T-helper 17 cell (primary cell): ENCODE data around the gene RSPRY1. TPM values are rescaled to one million over a fixed set of nuclear protein-coding genes. Genes with fewer than 3 reads are reported as not detected.
"Not testable (repeated sequence)": the region's sequence is repeated elsewhere in the genome, so short reads cannot be mapped to it uniquely, and the experiment has no call there.

Experiments
- ATAC-seq: fragments of 150-1000 bp; cut with Tn5 transposase; 2 replicates; pipeline ENCODE4 v1.10.0; 2021; ENCODE audit warnings: mild to moderate bottlenecking, moderate library complexity
- DNase-seq, 3 donors: peaks; one replicate each; pipeline versions ENCODE4 v3.0.0 to v3.0.0-alpha.2; 2020 to 2021
- H3K9me3 ChIP-seq: one replicate; pipeline ENCODE4 v1.7.0; 2013; ENCODE audit warnings: low read length, mild to moderate bottlenecking; ENCODE audit not compliant: control insufficient read depth, poor library complexity, severe bottlenecking
- H3K27ac Mint-ChIP-seq: one replicate; pipeline ENCODE4 v1.8.0; 2022; ENCODE audit warnings: mild to moderate bottlenecking, moderate library complexity, mixed read lengths
- H3K27me3 Mint-ChIP-seq: one replicate; pipeline ENCODE4 v1.8.0; 2022; ENCODE audit warnings: mixed read lengths
- H3K36me3 Mint-ChIP-seq: one replicate; pipeline ENCODE4 v1.8.0; 2022; ENCODE audit warnings: low read depth, mixed read lengths
- H3K4me1 Mint-ChIP-seq: one replicate; pipeline ENCODE4 v1.8.0; 2022; ENCODE audit warnings: mild to moderate bottlenecking, mixed read lengths
- H3K4me3 Mint-ChIP-seq: one replicate; pipeline ENCODE4 v1.8.0; 2022; ENCODE audit warnings: mild to moderate bottlenecking, moderate library complexity, mixed read lengths
- total RNA-seq, 4 donors: library from RNA in 2 of 4; stranded (reverse) in 2 of 4; gene quantifications; one replicate each; pipeline ENCODE4 v1.2.3 and lab custom pipeline; 2022 to 2026

Gene RSPRY1
- total RNA-seq, 2 donors from 2014 or later, result 19.1 to 23.8 TPM

GRCh38 chr16:57273359-57273758, 87.2 kb downstream of the RSPRY1 start:
- Mint-ChIP-seq H3K27ac (no peak overlapping the region), H3K4me3 (no peak overlapping the region), H3K36me3 (no peaks in the 10 kb centered on the region), H3K4me1 (peaks cover 18% of the 10 kb centered on the region), H3K27me3 (no peaks in the 10 kb centered on the region)
- H3K9me3 ChIP-seq, result no peaks in the 10 kb centered on the region
- no peak for ATAC-seq
- no peak for DNase-seq

GRCh38 chr16:57273826-57274225, 87.7 kb downstream of the RSPRY1 start:
- Mint-ChIP-seq H3K27ac (no peak overlapping the region), H3K4me1 (peaks cover 17% of the 10 kb centered on the region), H3K27me3 (no peaks in the 10 kb centered on the region), H3K36me3 (no peaks in the 10 kb centered on the region), H3K4me3 (no peak overlapping the region)
- ATAC-seq, result no peak
- H3K9me3 ChIP-seq, result no peaks in the 10 kb centered on the region
- DNase-seq, result no peak

GRCh38 chr16:57275946-57276345, 89.8 kb downstream of the RSPRY1 start:
- not testable (repeated sequence) for H3K36me3 Mint-ChIP-seq, H3K4me3 Mint-ChIP-seq, DNase-seq, H3K9me3 ChIP-seq, H3K27me3 Mint-ChIP-seq, ATAC-seq
- peak overlapping the region; percentile 2 for H3K27ac Mint-ChIP-seq
- peaks cover 27% of the 10 kb centered on the region for H3K4me1 Mint-ChIP-seq

GRCh38 chr16:57276596-57276995, 90.5 kb downstream of the RSPRY1 start:
- H3K9me3 ChIP-seq, result no peaks in the 10 kb centered on the region
- ATAC-seq (no peak), DNase-seq (no peak)
- H3K36me3 Mint-ChIP-seq, result no peaks in the 10 kb centered on the region
- H3K27ac Mint-ChIP-seq, result peak overlapping the region; percentile 93
- H3K27me3 Mint-ChIP-seq, result no peaks in the 10 kb centered on the region
- H3K4me3 Mint-ChIP-seq, result no peak overlapping the region
- H3K4me1 Mint-ChIP-seq, result peaks cover 30% of the 10 kb centered on the region

GRCh38 chr16:57277586-57277985, 91.5 kb downstream of the RSPRY1 start:
- ATAC-seq, result peak; percentile 97
- Mint-ChIP-seq H3K4me3 (peak overlapping the region; percentile 86), H3K4me1 (peaks cover 30% of the 10 kb centered on the region)

GRCh38 chr16:57278494-57278893, 92.4 kb downstream of the RSPRY1 start:
- Mint-ChIP-seq H3K4me3 (no peak overlapping the region), H3K27me3 (peaks cover 8% of the 10 kb centered on the region), H3K4me1 (peaks cover 30% of the 10 kb centered on the region), H3K36me3 (no peaks in the 10 kb centered on the region), H3K27ac (no peak overlapping the region)
- ATAC-seq (no peak), DNase-seq (no peak)
- H3K9me3 ChIP-seq, result no peaks in the 10 kb centered on the region

More at GRCh38 chr16:57277586-57277985, 91.5 kb downstream of the RSPRY1 start:
- Mint-ChIP-seq H3K27me3 (peaks cover under 1% of the 10 kb centered on the region), H3K36me3 (no peaks in the 10 kb centered on the region), H3K27ac (peak overlapping the region; percentile 93)
- peak in 2 of 3 donors; percentile 41 to 44 for DNase-seq
- no peaks in the 10 kb centered on the region for H3K9me3 ChIP-seq

- Mint-ChIP-seq H3K4me3 (no peak overlapping the region), H3K27me3 (peaks cover 12% of the 10 kb centered on the region), H3K27ac (peak overlapping the region; percentile 9), H3K36me3 (no peaks in the 10 kb centered on the region), H3K4me1 (peaks cover 38% of the 10 kb centered on the region)
- ATAC-seq (peak; percentile 8), DNase-seq (no peak)
- H3K9me3 ChIP-seq, result no peaks in the 10 kb centered on the region
Measured at GRCh38 chr16:57279780-57280638, 93.9 kb downstream of the RSPRY1 start.

GRCh38 chr16:57281791-57282190, 95.7 kb downstream of the RSPRY1 start:
- ATAC-seq (no peak), DNase-seq (no peak)
- H3K4me3 Mint-ChIP-seq, result no peak overlapping the region
- no peaks in the 10 kb centered on the region for H3K9me3 ChIP-seq
- H3K4me1 Mint-ChIP-seq, result peaks cover 34% of the 10 kb centered on the region
- H3K36me3 Mint-ChIP-seq, result no peaks in the 10 kb centered on the region
- peaks cover 17% of the 10 kb centered on the region for H3K27me3 Mint-ChIP-seq
- peak overlapping the region; percentile 11 for H3K27ac Mint-ChIP-seq

GRCh38 chr16:57282510-57283213, 96.5 kb downstream of the RSPRY1 start:
- H3K27ac Mint-ChIP-seq, result no peak overlapping the region
- no peaks in the 10 kb centered on the region for H3K9me3 ChIP-seq
- H3K27me3 Mint-ChIP-seq, result peaks cover 17% of the 10 kb centered on the region
- no peak overlapping the region for H3K4me3 Mint-ChIP-seq
- DNase-seq (no peak), ATAC-seq (no peak)
- H3K4me1 Mint-ChIP-seq, result peaks cover 27% of the 10 kb centered on the region
- H3K36me3 Mint-ChIP-seq, result no peaks in the 10 kb centered on the region

- H3K9me3 ChIP-seq, result no peaks in the 10 kb centered on the region
- DNase-seq (no peak), ATAC-seq (no peak)
- Mint-ChIP-seq H3K4me1 (peaks cover 21% of the 10 kb centered on the region), H3K36me3 (no peaks in the 10 kb centered on the region), H3K27ac (peak overlapping the region; percentile 11), H3K4me3 (peak overlapping the region; percentile 84), H3K27me3 (peaks cover 17% of the 10 kb centered on the region)
Measured at GRCh38 chr16:57283214-57283958, 97.3 kb downstream of the RSPRY1 start.

GRCh38 chr16:57283959-57284208, 97.8 kb downstream of the RSPRY1 start:
- H3K4me3 Mint-ChIP-seq, result peak overlapping the region; percentile 84
- ATAC-seq (no peak), DNase-seq (no peak)
- H3K27me3 Mint-ChIP-seq, result peaks cover 17% of the 10 kb centered on the region
- peaks cover 21% of the 10 kb centered on the region for H3K4me1 Mint-ChIP-seq
- peak overlapping the region; percentile 11 for H3K27ac Mint-ChIP-seq
- H3K36me3 Mint-ChIP-seq, result no peaks in the 10 kb centered on the region
- no peaks in the 10 kb centered on the region for H3K9me3 ChIP-seq

GRCh38 chr16:57284209-57284951, 98.3 kb downstream of the RSPRY1 start, which contains the start of gene PLLP:
Gene PLLP, minus strand, starts transcription at chr16:57284672. Its CDS starts 132 bp downstream, at chr16:57284540.
- Mint-ChIP-seq H3K36me3 (no peaks in the 10 kb centered on the region), H3K27me3 (peaks cover 17% of the 10 kb centered on the region), H3K4me3 (peak within 1 kb of the TSS; percentile 84), H3K27ac (peak within 1 kb of the TSS; percentile 53), H3K4me1 (peaks cover 21% of the 10 kb centered on the region)
- peak; percentile 74 for ATAC-seq
- no peaks in the 10 kb centered on the region for H3K9me3 ChIP-seq
- peak; percentile 24 to 40 (median 27) for DNase-seq
